A549 (cell line): ENCODE results near the gene TGM3. TPM values are rescaled to one million over a fixed set of nuclear protein-coding genes. Genes with fewer than 3 reads are reported as not detected.

ENCODE experiments used
- ATAC-seq, 2 experiments: fragments of 200-7000 bp in 1 of 2; fragments of >200 bp in 1 of 2; cut with Nextera tagmentation in 1 of 2; cut with Tn5 transposase in 1 of 2; 3 replicates each; pipeline versions ENCODE4 v1.8.0 to v1.9.1; 2018 to 2020; ENCODE audit warnings: mild to moderate bottlenecking in 1 of 2, moderate library complexity in 1 of 2
- CTCF ChIA-PET: fragments of 300-600 bp; sonication (Branson Sonifier 250); formaldehyde crosslinking; extraction: SDS; loops from one replicate; lab custom pipeline; 2021; ENCODE audit warnings: antibody characterized with exemption, inconsistent platforms; lab: Yijun Ruan, JAX
- POLR2A ChIA-PET: fragments of 350-600 bp; formaldehyde crosslinking; extraction: SDS; loops from one replicate; lab custom pipeline; 2021; ENCODE audit warnings: antibody characterized with exemption, inconsistent platforms; lab: Yijun Ruan, JAX
- DNase-seq, 2 experiments: peaks; one replicate each; pipeline versions ENCODE4 v3.0.0 to v3.0.0-alpha.2; 2011 to 2016; ENCODE audit warnings: low read depth in 1 of 2, low spot score in 1 of 2
- FAIRE-seq: peaks from 2 replicates; lab custom pipeline; 2011; peaks lifted over from hg19 to GRCh38; lab: Jason Lieb, UNC
- H3K27ac ChIP-seq, 2 experiments: fragments of >200 bp; sonication (Bioruptor Twin); formaldehyde crosslinking; 3 replicates each; pipeline ENCODE4 v1.5.1; 2016 to 2017
- H3K4me1 ChIP-seq: fragments of >200 bp; sonication (Bioruptor Twin); formaldehyde crosslinking; 3 replicates; pipeline ENCODE4 v1.6.1; 2016
- H3K4me2 ChIP-seq: fragments of >200 bp; sonication (Bioruptor Twin); formaldehyde crosslinking; 3 replicates; pipeline ENCODE4 v1.6.1; 2016
- H3K4me3 ChIP-seq: fragments of >200 bp; sonication (Bioruptor Twin); formaldehyde crosslinking; 3 replicates; pipeline ENCODE4 v1.5.1; 2016
- H3K9me3 ChIP-seq: fragments of >200 bp; sonication (Bioruptor Twin); formaldehyde crosslinking; 3 replicates; pipeline ENCODE4 v1.6.1; 2016
- ATOH8 ChIP-seq: fragments of 250-450 bp; sonication (Bioruptor Pico); IDR thresholded peaks from 2 replicates; pipeline ENCODE4 v1.5.0; 2020; ENCODE audit warnings: low read depth, mild to moderate bottlenecking, moderate library complexity
- BCL3 ChIP-seq: fragments of >200 bp; sonication (Bioruptor Twin); formaldehyde crosslinking; IDR thresholded peaks from 3 replicates; pipeline ENCODE4 v1.6.1; 2016
- CBX8 ChIP-seq: fragments of 200-600 bp; sonication (generic); IDR thresholded peaks from 2 replicates; pipeline ENCODE4 v1.6.1; 2016
- CEBPB ChIP-seq, 2 experiments: fragments of >200 bp in 1 of 2; sonication (Bioruptor Twin) in 1 of 2; formaldehyde crosslinking in 1 of 2; IDR thresholded peaks; 2 replicates each; pipeline ENCODE4 v1.6.1; 2012 to 2016
- CTCF ChIP-seq: fragments of >200 bp; sonication (Bioruptor Twin); formaldehyde crosslinking; IDR thresholded peaks from 3 replicates; pipeline ENCODE4 v1.5.1; 2016
- E2F6 ChIP-seq: IDR thresholded peaks from 2 replicates; pipeline ENCODE4 v1.6.1; 2012; ENCODE audit warnings: low read depth, borderline replicate concordance
- ELK1 ChIP-seq: fragments of 150-350 bp; IDR thresholded peaks from 2 replicates; pipeline ENCODE4 v1.6.1; 2014; ENCODE audit warnings: low read depth, mild to moderate bottlenecking, low read length
- FOSB ChIP-seq: fragments of 250-450 bp; sonication (Bioruptor Pico); IDR thresholded peaks from 2 replicates; pipeline ENCODE4 v1.5.0; 2020; ENCODE audit warnings: mild to moderate bottlenecking, moderate library complexity
- HES2 ChIP-seq: fragments of >200 bp; sonication (Bioruptor Twin); formaldehyde crosslinking; IDR thresholded peaks from 2 replicates; pipeline ENCODE4 v1.6.1; 2016
- HOXA7 ChIP-seq: fragments of 250-450 bp; sonication (Bioruptor Pico); IDR thresholded peaks from 2 replicates; pipeline ENCODE4 v1.5.0; 2020; ENCODE audit warnings: mild to moderate bottlenecking, moderate library complexity
- HOXB13 ChIP-seq: fragments of 250-450 bp; sonication (Bioruptor Pico); IDR thresholded peaks from 2 replicates; pipeline ENCODE4 v1.5.0; 2020; ENCODE audit warnings: low read depth, mild to moderate bottlenecking, moderate library complexity
- KDM1A ChIP-seq: fragments of 200-600 bp; sonication (generic); IDR thresholded peaks from 2 replicates; pipeline ENCODE4 v1.6.1; 2016; ENCODE audit warnings: low read depth, mild to moderate bottlenecking
- KDM5A ChIP-seq: fragments of 200-600 bp; sonication (generic); IDR thresholded peaks from 2 replicates; pipeline ENCODE4 v1.6.1; 2016; ENCODE audit warnings: antibody characterized with exemption, mild to moderate bottlenecking
- MYC ChIP-seq: IDR thresholded peaks from 2 replicates; pipeline ENCODE4 v1.6.1; 2012; ENCODE audit warnings: mild to moderate bottlenecking, inconsistent platforms, low read length, improper control_type of control experiment, borderline replicate concordance
- NPAS2 ChIP-seq: fragments of 250-450 bp; sonication (Bioruptor Pico); IDR thresholded peaks from 2 replicates; pipeline ENCODE4 v1.8.0; 2022; ENCODE audit warnings: mild to moderate bottlenecking, moderate library complexity, borderline replicate concordance
- PBX3 ChIP-seq: IDR thresholded peaks from 2 replicates; pipeline ENCODE4 v1.6.1; 2012
- REST ChIP-seq: fragments of 200-600 bp; sonication (generic); IDR thresholded peaks from 2 replicates; pipeline ENCODE4 v1.6.1; 2016; ENCODE audit warnings: antibody characterized with exemption, mild to moderate bottlenecking, moderate library complexity
- SMC3 ChIP-seq: fragments of >200 bp; sonication (Bioruptor Twin); formaldehyde crosslinking; IDR thresholded peaks from 3 replicates; pipeline ENCODE4 v1.6.1; 2018; ENCODE audit warnings: inconsistent platforms
- WGBS: methylation state at CpG from one replicate; pipeline ENCODE4 v1.1.6; 2017; ENCODE audit errors: missing lambda C conversion rate; 5-methylcytosine and 5-hydroxymethylcytosine counted together
- polyA plus RNA-seq, 4 experiments: library from polyadenylated mRNA; depleted of rRNA in 3 of 4; stranded (reverse); fragments of >200 nt; fragmentation: RNase III in 1 of 4; extraction: RNeasy Plus Mini Kit Qiagen cat#74134 plus additional on column Dnase treatment in 1 of 4; gene quantifications; 2 replicates in 3 of 4; 3 replicates in 1 of 4; pipeline ENCODE4 v1.2.3, GENCODE V29; 2011 to 2017

Gene TGM3
- polyA plus RNA-seq, 2 of the 4 experiments (the other 2 are of a cell fraction): 0.03 to 0.14 TPM

- Histone ChIP-seq H3K9me3 (peaks cover under 1% of the 10 kb centered on the region; the same call in 1 of the 3 replicates), H3K4me1 (no peaks in the 10 kb centered on the region), H3K4me2 (no peak overlapping the region), H3K27ac (no peak overlapping the region), H3K4me3 (no peak overlapping the region)
- no peak for TF ChIP-seq ELK1
- TF ChIP-seq NPAS2 (CRISPR knock-in tag): no peak
- TF ChIP-seq KDM1A: no peak
- no peak for TF ChIP-seq REST
- no peak for TF ChIP-seq SMC3
- TF ChIP-seq CEBPB (IDR thresholded peaks at IDR 0.05): no peak
- TF ChIP-seq MYC: no peak
- TF ChIP-seq FOSB: no peak
- TF ChIP-seq HOXB13: no peak
- no peak for TF ChIP-seq HOXA7 (CRISPR knock-in tag)
- no peak for TF ChIP-seq ATOH8
- TF ChIP-seq KDM5A: no peak
- no peak for TF ChIP-seq CBX8
- TF ChIP-seq BCL3: no peak
- no peak for TF ChIP-seq E2F6
- TF ChIP-seq PBX3: no peak
- TF ChIP-seq CTCF: no peak
- TF ChIP-seq HES2: no peak
- CTCF ChIA-PET: no interaction called here
- POLR2A ChIA-PET: no interaction called here
- no peak for ATAC-seq
- no peak for DNase-seq
- FAIRE-seq: no peak
- WGBS: 45% methylated on average over 5 of the region's 5 CpGs
These were observed 33.5 kb downstream of the TGM3 start for GRCh38 chr20:2329286-2329685.
